ENCODE results near the gene TSPAN17.

- TF ChIP-seq CTCF (IDR thresholded peaks at IDR 0.05 in 2 of 3, conservative IDR thresholded peaks at IDR 0.05 in 1 of 3; ENCODE audit: borderline replicate concordance in 1 of 3, insufficient read depth in 1 of 3, low read depth in 2 of 3, low read length in 2 of 3) = no peak
- TF ChIP-seq EZH2 (IDR thresholded peaks at IDR 0.05) = no peak
- no peak for TF ChIP-seq ZNF274 (IDR thresholded peaks at IDR 0.05; ENCODE audit: low read depth, low read length)
- no peak for TF ChIP-seq RAD21 (IDR thresholded peaks at IDR 0.05; ENCODE audit: low read depth)
- no peak for TF ChIP-seq SIN3A (IDR thresholded peaks at IDR 0.05; ENCODE audit: low read depth)
- TF ChIP-seq ELF1 (IDR thresholded peaks at IDR 0.05; ENCODE audit: borderline replicate concordance, low read depth) = no peak
Measured at GRCh38 chr5:176644878-176645670, 2.2 kb upstream of the TSPAN17 start.

Data from HCT116 (cell line).